HG03045 (cell line): ENCODE measurements around the gene SH3PXD2A.

Experiments used
- ATAC-seq: cut with Tn5 transposase; IDR thresholded peaks from one replicate; pipeline ENCODE4 v1.9.1; 2021; ENCODE audit warnings: mild to moderate bottlenecking, moderate library complexity; ENCODE audit not compliant: unreplicated experiment

SH3PXD2A gene

DNA sequence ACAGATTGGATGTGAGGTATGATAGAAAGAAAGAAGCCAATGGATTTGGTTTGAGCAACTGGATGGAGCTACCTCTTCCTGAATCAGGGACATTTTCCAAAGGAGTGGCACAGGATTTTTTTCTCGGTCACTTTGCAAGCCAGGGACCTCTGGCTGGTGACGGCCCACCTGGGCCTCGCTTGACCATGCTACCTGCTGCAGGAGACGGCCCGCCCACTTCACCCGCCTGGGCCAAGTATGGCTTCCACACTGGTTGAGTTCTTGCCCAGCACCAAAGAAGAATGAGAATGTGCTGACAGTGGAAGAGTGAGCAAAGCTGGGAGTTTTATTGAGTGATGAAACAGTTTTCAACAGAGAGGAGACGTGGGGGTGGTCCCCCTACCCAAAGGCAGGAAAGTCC lies 24.5 kb upstream of the SH3PXD2A start:
- no peak for ATAC-seq

DNA sequence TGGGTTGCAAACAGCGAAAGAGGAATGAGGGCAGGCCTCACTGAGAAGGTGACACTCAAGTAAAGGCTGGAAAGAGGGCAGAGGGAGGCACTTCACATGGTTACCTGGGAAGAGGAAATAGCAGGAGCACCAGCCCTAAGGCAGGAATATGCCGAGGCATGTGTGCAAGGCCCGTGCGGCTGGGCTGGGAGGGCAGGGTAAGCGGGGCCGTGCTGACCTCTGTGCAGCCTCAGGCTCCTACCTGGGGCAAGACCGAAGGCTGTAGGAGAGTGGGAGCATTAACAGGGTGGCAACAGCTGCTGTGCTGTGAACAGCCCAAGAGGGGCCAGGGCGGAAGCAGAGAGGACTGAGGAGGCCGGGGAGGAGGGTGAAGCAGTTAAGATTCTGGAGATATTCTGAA lies 24.0 kb upstream of the SH3PXD2A start:
- no peak for ATAC-seq

DNA sequence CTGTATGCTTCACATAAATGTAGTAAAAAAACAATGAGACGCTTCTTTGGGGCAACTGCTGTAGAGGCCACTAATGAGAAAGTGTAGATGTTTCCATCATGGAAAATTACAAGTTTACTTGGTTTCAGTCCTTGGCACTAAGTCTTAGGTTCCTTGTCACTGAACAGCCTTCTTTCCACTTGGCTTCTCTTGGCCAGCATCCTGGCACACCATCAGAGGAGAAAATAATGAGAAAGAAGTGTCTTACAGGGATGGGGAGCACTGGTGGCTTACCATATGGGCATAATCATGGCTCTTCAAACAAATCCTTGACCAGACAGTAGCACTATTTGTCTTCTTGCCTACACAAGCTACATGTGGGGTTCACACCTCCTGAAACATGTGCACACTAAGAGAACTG lies 22.5 kb upstream of the SH3PXD2A start:
- no peak for ATAC-seq

DNA sequence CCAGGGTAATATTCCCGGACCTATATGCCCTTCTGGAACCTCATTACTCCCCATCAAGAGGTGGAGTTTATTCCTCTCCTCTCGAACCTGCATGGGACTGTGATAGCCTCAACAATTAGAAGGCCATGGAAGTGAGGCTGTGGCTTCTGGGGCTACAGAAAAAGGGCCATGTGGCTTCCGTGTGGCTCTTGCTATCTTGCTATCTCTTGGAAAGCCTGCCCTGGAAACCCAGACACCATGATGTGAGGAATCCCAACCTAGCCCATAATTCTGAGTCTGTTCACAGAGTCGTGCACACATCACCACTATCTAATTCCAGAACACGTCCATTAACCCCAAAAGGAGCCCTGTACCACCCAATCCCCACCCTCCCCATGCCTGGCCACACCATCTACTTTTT lies 20.8 kb upstream of the SH3PXD2A start:
- no peak for ATAC-seq

DNA sequence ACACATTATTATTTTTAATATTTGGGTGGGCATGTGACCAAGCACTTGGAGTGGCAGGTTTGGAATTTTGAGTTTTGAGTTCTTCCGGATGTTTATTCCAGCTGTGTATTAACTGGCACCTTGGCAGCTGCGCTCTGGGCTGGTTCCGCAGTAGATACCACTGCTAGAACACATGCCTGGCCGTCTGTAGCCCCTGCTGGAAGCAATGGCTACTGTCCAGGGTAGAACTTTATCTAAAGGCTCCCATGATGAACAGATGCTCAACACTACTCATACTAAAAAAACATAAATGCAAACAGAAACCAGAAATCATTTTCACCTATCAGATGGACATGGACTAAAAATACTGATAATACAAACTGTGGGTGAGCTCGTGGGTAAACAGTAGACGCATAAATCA lies 19.4 kb upstream of the SH3PXD2A start:
- ATAC-seq: no peak

GRCh38 chr10:103872137-103872931 lies 17.0 kb upstream of the SH3PXD2A start:
- no peak for ATAC-seq

DNA sequence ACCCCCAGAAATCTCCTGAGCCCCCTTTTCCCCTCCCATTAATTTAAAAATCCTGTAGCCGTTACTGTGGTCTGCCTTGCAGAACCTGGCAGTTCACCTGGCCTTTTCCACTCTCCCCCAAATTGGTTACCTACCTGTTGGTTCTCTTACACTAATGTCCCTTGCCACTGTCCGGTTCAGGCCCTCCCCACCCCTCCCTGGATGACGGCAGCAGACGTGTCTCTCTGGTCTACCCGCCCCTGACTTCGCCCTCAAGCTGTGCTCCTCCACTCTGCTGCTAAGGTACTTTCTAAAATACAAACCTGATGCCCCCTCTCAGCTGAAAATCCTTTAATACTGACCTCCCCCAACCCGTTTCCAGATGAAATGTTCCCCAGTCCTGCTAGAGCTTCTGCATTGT lies 15.6 kb upstream of the SH3PXD2A start:
- no peak for ATAC-seq

GRCh38 chr10:103870516-103870915 lies 15.1 kb upstream of the SH3PXD2A start:
- ATAC-seq: no peak

DNA sequence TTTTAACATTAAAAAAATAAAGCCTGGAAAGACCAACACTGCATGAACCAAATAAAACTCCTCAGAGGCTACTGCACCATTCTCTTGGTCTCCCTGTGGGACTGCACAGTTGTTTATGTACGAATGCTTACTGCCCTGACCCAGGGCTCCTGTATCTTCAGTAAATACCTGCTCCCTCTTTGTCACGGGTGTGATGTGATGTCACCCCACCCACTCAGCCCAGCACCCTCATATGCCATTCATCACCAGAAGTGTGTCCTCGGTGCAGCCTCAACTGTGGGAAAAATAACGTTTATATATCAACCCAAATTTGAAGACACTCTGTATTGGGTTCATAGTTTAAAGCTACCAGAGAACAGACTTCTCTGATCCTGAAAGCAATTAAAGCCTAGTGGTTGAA lies 14.0 kb upstream of the SH3PXD2A start:
- ATAC-seq: no peak

DNA sequence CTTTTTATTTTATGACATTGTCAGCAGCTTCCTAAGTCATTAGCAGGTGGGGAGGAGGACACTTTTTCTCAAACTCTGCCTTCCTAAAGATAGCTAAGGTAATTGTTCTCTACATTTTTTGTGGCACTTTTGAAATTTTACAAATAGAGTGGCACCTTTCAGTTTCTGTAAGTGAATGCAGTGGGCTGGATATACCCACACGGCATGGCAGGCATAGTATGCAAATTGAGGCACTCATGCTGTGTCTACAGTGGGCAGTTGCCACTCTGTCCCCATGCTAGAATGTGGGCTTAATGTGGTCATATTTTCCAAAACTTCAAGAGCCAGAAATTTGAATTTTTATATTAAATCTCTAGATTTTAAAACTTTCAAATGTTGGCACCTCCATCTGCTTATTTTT lies 12.8 kb upstream of the SH3PXD2A start:
- no peak for ATAC-seq

DNA sequence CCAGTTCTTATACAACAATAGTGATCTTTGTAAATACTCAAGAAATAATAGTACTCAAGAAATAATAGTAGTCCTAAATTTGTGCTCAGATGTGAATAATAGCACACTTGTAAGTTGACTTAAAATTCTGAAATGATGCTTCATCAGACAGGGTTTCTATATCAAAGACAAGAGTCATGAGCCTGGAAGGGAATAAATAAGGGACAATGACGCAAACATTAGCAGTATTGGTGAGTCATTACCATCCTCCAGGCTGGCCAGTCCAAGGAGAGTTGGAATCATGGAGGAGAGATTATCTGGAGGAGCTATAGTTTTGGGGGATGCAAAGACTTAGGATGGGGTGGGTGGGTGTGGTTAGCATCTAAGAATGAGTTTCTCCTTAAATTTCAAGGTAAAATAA lies 6.1 kb upstream of the SH3PXD2A start:
- ATAC-seq: no peak

DNA sequence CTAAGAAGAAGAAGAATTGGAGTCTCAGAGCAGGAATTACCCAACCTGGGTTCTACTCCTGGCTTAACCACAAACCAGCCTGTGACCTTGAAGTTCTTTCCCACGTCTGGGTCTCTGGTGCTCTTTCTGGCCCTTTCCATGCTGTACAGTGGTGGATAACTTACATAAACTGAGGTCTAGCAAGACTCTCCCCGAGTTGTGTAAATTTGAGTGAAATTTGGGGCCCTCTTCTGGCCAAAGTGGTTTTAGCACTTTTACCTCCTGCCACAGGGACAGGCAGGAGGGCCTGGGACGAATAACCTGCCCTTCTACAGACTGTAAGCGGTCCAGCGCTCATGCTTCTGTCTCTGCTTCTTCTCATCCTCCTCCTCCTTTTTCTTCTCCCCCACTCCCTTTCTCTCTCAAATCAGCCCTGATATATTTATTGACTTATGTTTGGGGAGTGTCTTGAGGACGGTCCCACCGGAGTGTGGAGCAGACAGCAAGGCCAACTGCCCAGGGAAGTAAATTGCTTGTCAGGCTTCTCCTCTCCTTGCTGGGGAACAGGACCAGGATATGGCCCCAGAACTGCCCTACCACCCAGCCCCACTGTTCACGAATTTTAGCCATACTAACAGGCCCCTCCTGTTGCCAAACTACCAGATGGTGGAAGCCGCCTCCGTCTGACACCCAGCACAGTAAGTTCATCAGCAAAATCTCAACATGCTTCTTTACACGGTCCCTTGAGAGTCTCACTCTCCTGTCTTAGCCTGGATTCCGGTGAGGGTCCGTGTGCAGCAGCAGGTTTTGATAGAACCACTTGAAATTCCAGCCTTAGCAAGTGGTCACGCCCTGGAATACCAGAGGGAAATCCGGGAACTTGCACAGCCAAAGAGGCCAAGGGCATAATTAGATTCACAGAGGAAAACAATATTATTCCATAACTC lies 4.0 kb upstream of the SH3PXD2A start:
- no peak for ATAC-seq

GRCh38 chr10:103858360-103858759 lies 3.0 kb upstream of the SH3PXD2A start:
- no peak for ATAC-seq

DNA sequence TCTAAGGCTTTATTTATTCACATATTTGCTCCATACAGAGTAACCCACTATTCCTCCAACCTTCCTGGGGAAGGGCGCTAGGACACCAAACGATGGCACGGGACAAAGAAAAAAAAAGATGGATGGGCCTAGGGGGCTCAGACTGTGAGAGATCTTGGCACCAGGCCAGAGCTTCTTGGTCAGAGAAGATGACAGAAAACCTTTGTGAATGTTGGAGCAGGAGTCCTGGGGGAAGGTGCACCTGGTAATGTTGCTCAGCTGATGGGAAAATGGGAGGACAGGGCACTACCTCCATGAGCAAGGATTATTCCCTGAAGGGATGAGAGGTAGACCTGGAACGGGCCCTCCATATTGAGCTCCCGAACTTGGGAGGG lies 1.4 kb upstream of the SH3PXD2A start:
- ATAC-seq: no peak

- no peak for ATAC-seq
Observed at GRCh38 chr10:103855852-103856796, 748 bp upstream of the SH3PXD2A start.

DNA sequence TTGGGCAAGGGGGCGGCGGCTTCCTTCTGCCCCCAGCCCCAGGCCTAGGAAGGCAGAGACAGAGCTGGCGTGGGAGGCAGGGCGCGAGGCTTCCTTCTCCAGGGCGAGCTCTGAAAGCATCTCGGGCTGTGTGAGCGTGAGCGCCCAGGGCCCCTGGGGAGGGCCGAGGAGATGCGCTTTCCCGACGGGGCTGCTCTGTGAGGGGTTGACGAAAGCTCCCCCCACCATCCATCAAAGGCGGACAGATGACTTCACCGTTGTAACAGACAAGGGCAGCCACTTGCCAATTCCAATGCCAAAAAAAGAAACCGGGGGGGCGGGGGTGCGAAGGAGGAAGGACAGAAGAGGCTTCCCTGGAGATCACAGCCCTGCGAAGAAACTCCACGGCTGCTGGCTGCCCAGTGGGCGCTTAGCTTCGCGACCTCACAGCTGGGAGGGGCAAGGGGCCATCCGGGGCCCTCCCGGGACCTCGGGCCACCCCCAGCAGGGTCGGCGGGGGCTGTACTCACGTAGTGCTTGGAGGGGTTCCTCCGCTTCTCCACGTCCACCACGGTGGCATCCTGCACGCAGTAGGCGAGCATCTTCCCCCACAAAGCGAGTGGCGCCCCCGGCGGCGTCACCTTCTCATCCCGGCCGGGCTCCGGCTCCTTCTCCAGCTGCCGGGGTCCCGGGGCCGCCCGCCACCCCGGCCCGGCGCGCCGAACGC lies 537 bp downstream of the SH3PXD2A start:
- ATAC-seq: no peak

DNA sequence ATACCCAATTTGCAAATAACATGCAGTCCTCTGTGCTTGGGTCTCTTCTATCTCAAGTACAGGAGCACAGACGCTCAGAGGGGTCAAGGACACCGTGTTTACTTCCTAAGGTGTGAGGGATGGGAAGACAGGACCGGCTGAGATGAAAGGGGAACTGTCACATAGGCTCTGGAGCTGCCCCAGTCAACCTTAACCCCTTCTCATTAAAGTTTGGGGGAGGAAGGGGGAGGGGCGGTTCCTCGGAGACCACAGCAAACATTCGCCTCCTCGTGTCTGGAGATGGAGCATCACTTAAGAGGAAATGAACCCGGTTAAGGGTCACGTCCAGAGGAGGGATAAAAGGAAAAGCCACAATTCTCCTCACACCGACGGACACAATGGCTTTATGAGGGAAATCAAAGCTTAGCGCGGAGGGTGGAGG lies 1.1 kb downstream of the SH3PXD2A start:
- ATAC-seq: no peak

DNA sequence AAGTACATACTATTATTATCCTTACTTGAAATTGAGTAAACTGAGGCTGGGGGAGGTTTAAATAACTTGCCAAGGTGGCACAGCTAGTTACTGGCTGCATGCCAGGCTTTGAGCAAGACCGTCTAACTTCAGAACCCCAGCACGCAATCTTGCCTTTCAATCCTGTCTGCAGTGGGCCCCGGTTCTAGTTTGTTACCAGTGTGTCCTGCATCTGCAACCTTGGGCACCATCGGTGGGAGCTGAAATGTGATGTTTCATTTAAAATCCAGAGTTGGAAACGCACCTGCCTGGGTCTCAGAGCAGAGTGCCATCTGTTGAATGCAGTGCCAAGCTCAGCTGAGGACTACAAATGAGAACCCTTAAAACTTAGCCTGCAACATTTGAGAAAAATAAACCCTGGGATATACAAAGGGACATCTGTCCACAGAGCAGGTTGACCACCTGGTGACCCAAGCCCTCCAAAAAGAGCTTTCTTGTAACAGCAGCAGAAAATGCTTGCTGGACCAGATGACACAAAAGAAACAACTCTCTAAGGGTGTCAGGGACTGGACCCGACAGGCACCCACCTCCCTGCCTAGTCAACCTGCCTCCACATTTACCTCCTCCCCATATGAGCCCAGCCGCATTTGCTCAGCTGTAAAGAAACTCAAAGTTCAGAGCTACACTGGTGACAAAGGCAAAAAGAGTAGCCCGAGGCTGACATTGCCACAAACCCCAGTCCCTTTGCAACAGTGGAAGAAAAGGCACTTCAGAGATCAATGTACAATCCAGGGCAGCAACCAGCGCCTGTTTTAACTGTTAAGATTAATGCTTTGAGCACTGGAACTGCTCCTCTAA lies 1.7 kb downstream of the SH3PXD2A start:
- ATAC-seq: no peak

DNA sequence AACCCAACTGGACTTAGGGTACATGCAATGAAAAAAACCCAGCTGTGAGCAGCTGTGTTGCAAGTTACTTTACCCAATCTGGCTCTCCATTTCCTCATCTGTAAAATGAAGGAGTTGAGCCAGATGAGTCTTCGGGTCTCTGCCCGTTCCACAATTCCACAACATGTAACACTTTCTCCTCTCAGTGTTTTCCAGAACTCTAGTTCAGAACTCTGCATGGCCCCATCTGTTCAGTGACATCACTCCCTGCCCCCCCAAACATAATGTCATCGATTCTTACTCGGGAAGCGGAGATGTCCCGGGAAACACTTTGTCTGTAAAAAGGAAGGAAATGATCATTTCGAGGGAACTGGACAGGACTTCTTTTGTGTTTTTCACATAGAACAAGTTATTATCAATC lies 2.5 kb downstream of the SH3PXD2A start:
- no peak for ATAC-seq
